HG02885 (cell line): ENCODE data around the gene TSNAX.
"Not testable (repeated sequence)": the region's sequence is repeated elsewhere in the genome, so short reads cannot be mapped to it uniquely, and the experiment has no call there.

Source experiments
- ATAC-seq: cut with Tn5 transposase; IDR thresholded peaks from one replicate; pipeline ENCODE4 v1.9.1; 2021; ENCODE audit warnings: mild to moderate bottlenecking; ENCODE audit not compliant: unreplicated experiment, poor library complexity

Gene TSNAX

GRCh38 chr1:231528172-231529029 lies at the start of gene TSNAX:
TSS of gene TSNAX (plus strand) at chr1:231528669. CDS start at chr1:231528811, 142 bp downstream.
- peak; percentile 97 for ATAC-seq

GRCh38 chr1:231478811-231479210 lies 49.7 kb upstream of the TSNAX start:
- ATAC-seq: no peak

- ATAC-seq: no peak
Measured at GRCh38 chr1:231480008-231480407, 48.5 kb upstream of the TSNAX start.

GRCh38 chr1:231481289-231481688 lies 47.2 kb upstream of the TSNAX start:
- ATAC-seq: no peak

- no peak for ATAC-seq
Measured at GRCh38 chr1:231485029-231485784, 43.3 kb upstream of the TSNAX start.

GRCh38 chr1:231487019-231487418 lies 41.5 kb upstream of the TSNAX start:
- no peak for ATAC-seq

- no peak for ATAC-seq
Measured at GRCh38 chr1:231487910-231488309, 40.6 kb upstream of the TSNAX start.

- no peak for ATAC-seq
Measured at GRCh38 chr1:231493421-231494185, 34.9 kb upstream of the TSNAX start.

- no peak for ATAC-seq
Measured at GRCh38 chr1:231494439-231495110, 33.9 kb upstream of the TSNAX start.

GRCh38 chr1:231497629-231498152 lies 30.8 kb upstream of the TSNAX start:
- no peak for ATAC-seq

GRCh38 chr1:231499148-231499763 lies 29.2 kb upstream of the TSNAX start:
- ATAC-seq: no peak

- ATAC-seq: no peak
Measured at GRCh38 chr1:231500666-231501065, 27.8 kb upstream of the TSNAX start.

GRCh38 chr1:231503168-231503567 lies 25.3 kb upstream of the TSNAX start:
- not testable (repeated sequence) for ATAC-seq

GRCh38 chr1:231507476-231508355 lies 20.8 kb upstream of the TSNAX start:
- peak; percentile 66 for ATAC-seq

- no peak for ATAC-seq
Measured at GRCh38 chr1:231508497-231508896, 20.0 kb upstream of the TSNAX start.

GRCh38 chr1:231508941-231509340 lies 19.5 kb upstream of the TSNAX start:
- ATAC-seq: no peak

- ATAC-seq: no peak
Measured at GRCh38 chr1:231512147-231512698, 16.2 kb upstream of the TSNAX start.

GRCh38 chr1:231515748-231516147 lies 12.7 kb upstream of the TSNAX start:
- ATAC-seq: peak; percentile 60
